Uterus (tissue), 4 donors: Measurements from ENCODE around the gene CACNB2. TPM values are rescaled to one million over a fixed set of nuclear protein-coding genes. Genes with fewer than 3 reads are reported as not detected.
A peak's percentile ranks its signal among the peaks of the same experiment; 100 is the strongest.
"Not testable (repeated sequence)": the region's sequence is repeated elsewhere in the genome, so short reads cannot be mapped to it uniquely, and the experiment has no call there.

Experiments used
- DNase-seq, 2 donors: peaks; one replicate each; pipeline ENCODE4 v3.0.0-alpha.2; 2019 to 2020
- H3K27ac ChIP-seq, 2 donors: fragments of 200-600 bp; sonication (generic); 1 replicate in 1 of 2; 2 replicates in 1 of 2; pipeline ENCODE4 v1.5.1; 2016 to 2018
- H3K27me3 ChIP-seq, 2 donors: fragments of 200-600 bp; sonication (generic); one replicate each; pipeline ENCODE4 v1.5.1; 2018 to 2019; ENCODE audit warnings: control low read depth in 1 of 2
- H3K36me3 ChIP-seq, 2 donors: fragments of 200-600 bp; sonication (generic); one replicate each; pipeline ENCODE4 v1.5.1; 2019; ENCODE audit warnings: control low read depth in 1 of 2
- H3K4me1 ChIP-seq, 2 donors: fragments of 200-600 bp; sonication (generic); one replicate each; pipeline ENCODE4 v1.5.1; 2018 to 2019; ENCODE audit warnings: control low read depth in 1 of 2
- H3K4me3 ChIP-seq, 2 donors: fragments of 200-600 bp; sonication (generic); 1 replicate in 1 of 2; 2 replicates in 1 of 2; pipeline ENCODE4 v1.5.1; 2018 to 2019; ENCODE audit warnings: mild to moderate bottlenecking in 1 of 2
- H3K9me3 ChIP-seq, 2 donors: fragments of 200-600 bp; sonication (generic); one replicate each; pipeline ENCODE4 v1.5.1; 2019; ENCODE audit warnings: control low read depth in 1 of 2
- CTCF ChIP-seq, 4 experiments: fragments of 200-600 bp in 2 of 4; fragments of 450-650 bp in 2 of 4; sonication (generic) in 2 of 4; IDR thresholded peaks; one replicate each; pipeline ENCODE4 v1.5.1; 2016 to 2019; ENCODE audit warnings: antibody characterized with exemption in 4 of 4, mild to moderate bottlenecking in 2 of 4, moderate library complexity in 1 of 4
- POLR2A ChIP-seq, 2 donors: fragments of 450-650 bp; IDR thresholded peaks; one replicate each; pipeline ENCODE4 v1.6.1; 2016; ENCODE audit warnings: antibody characterized with exemption in 2 of 2, mild to moderate bottlenecking in 1 of 2, moderate library complexity in 1 of 2
- intact Hi-C: fragments of 100-400 bp; cut with DNase I; formaldehyde crosslinking; loops from one replicate; pipeline ENCODE4 v1.15.1; 2023; ENCODE audit warnings: low total_unique reads
- total RNA-seq, 4 donors: library from RNA; depleted of rRNA in 3 of 4; stranded (reverse); fragments of >200 nt in 3 of 4; gene quantifications; one replicate each; pipeline versions ENCODE4 v1.1.0 to v1.2.4, GENCODE V29; 2014 to 2023
- donor health status: DM: yes; HTN: yes; CAD: no.

The CACNB2 gene
- total RNA-seq, 4 donors from 2014 or later: 19.4 to 33.0 (median 27.0) TPM

- DNase-seq: no peak
- no peaks in the 10 kb centered on the region for H3K9me3 ChIP-seq
- intact Hi-C loops: no loop called here
Measured at GRCh38 chr10:18576586-18576985, 436.4 kb downstream of the CACNB2 start.

GRCh38 chr10:18577823-18578685 lies 437.8 kb downstream of the CACNB2 start:
- intact Hi-C loops: no loop called here
- no peaks in the 10 kb centered on the region for H3K27me3 ChIP-seq
- no peak for DNase-seq
- H3K9me3 ChIP-seq: no peaks in the 10 kb centered on the region
- no peak overlapping the region for H3K4me3 ChIP-seq
- no peaks in the 10 kb centered on the region for H3K36me3 ChIP-seq
- no peaks in the 10 kb centered on the region for H3K4me1 ChIP-seq
- H3K27ac ChIP-seq: no peak overlapping the region
- TF ChIP-seq POLR2A (IDR thresholded peaks at IDR 0.05): no peak
- TF ChIP-seq CTCF (IDR thresholded peaks at IDR 0.05): no peak

More at GRCh38 chr10:18576586-18576985, 436.4 kb downstream of the CACNB2 start:
- no peaks in the 10 kb centered on the region for H3K36me3 ChIP-seq
- no peak overlapping the region for H3K4me3 ChIP-seq
- H3K27me3 ChIP-seq: no peaks in the 10 kb centered on the region
- no peaks in the 10 kb centered on the region for H3K4me1 ChIP-seq
- TF ChIP-seq CTCF (IDR thresholded peaks at IDR 0.05): no peak
- TF ChIP-seq POLR2A (IDR thresholded peaks at IDR 0.05): no peak
- H3K27ac ChIP-seq: no peak overlapping the region

GRCh38 chr10:18582803-18583202 lies 442.6 kb downstream of the CACNB2 start:
- Histone ChIP-seq H3K4me3 (no peak overlapping the region), H3K9me3 (no peaks in the 10 kb centered on the region), H3K27ac (no peak overlapping the region), H3K36me3 (no peaks in the 10 kb centered on the region), H3K4me1 (no peaks in the 10 kb centered on the region), H3K27me3 (no peaks in the 10 kb centered on the region)
- intact Hi-C loops: no loop called here
- TF ChIP-seq CTCF (IDR thresholded peaks at IDR 0.05): no peak
- TF ChIP-seq POLR2A (IDR thresholded peaks at IDR 0.05): no peak
- no peak for DNase-seq

- Histone ChIP-seq H3K9me3 (no peaks in the 10 kb centered on the region), H3K4me1 (no peaks in the 10 kb centered on the region), H3K27me3 (no peaks in the 10 kb centered on the region), H3K27ac (no peak overlapping the region), H3K36me3 (no peaks in the 10 kb centered on the region), H3K4me3 (no peak overlapping the region)
- intact Hi-C loops: no loop called here
- no peak for DNase-seq
- TF ChIP-seq POLR2A (IDR thresholded peaks at IDR 0.05): no peak
- peak in 1 of 4 experiments; percentile 6 for TF ChIP-seq CTCF (IDR thresholded peaks at IDR 0.05)
Measured at GRCh38 chr10:18583575-18584270, 443.5 kb downstream of the CACNB2 start.

- H3K4me1 ChIP-seq, H3K9me3 ChIP-seq, H3K4me3 ChIP-seq, DNase-seq, H3K27me3 ChIP-seq, H3K27ac ChIP-seq, intact Hi-C loops, H3K36me3 ChIP-seq: not testable (repeated sequence)
Measured at GRCh38 chr10:18586637-18587036, 446.4 kb downstream of the CACNB2 start.

GRCh38 chr10:18591141-18591540 lies 450.9 kb downstream of the CACNB2 start:
- H3K36me3 ChIP-seq, H3K9me3 ChIP-seq, H3K4me3 ChIP-seq, H3K27ac ChIP-seq, H3K4me1 ChIP-seq, DNase-seq, intact Hi-C loops, H3K27me3 ChIP-seq: not testable (repeated sequence)
